ENCODE results near the gene GTPBP1.

- TF ChIP-seq CTCF (IDR thresholded peaks at IDR 0.05) (no peak), POLR2A (IDR thresholded peaks at IDR 0.05) (no peak), EP300 (IDR thresholded peaks at IDR 0.05) (no peak), POLR2AphosphoS5 (IDR thresholded peaks at IDR 0.05) (no peak)
Observed at GRCh38 chr22:38744981-38745380, 39.2 kb downstream of the GTPBP1 start.
